Stimulated activated naive CD8-positive, alpha-beta T cell treated with anti-CD3 and anti-CD28 coated beads, Interleukin-15, Interleukin-2, amounts not matched to agents 100 ng/mL and 50 ng/mL, for 24 hours (primary cell): Measurements from ENCODE around the gene BORCS6.

Source experiments
- H3K27ac Mint-ChIP-seq: one replicate; pipeline ENCODE4 v1.8.0; 2021; ENCODE audit warnings: mild to moderate bottlenecking, mixed read lengths
- H3K27me3 Mint-ChIP-seq: one replicate; pipeline ENCODE4 v1.8.0; 2021; ENCODE audit warnings: mixed read lengths
- H3K36me3 Mint-ChIP-seq: one replicate; pipeline ENCODE4 v1.8.0; 2021; ENCODE audit warnings: low read depth, mixed read lengths
- H3K4me1 Mint-ChIP-seq: one replicate; pipeline ENCODE4 v1.8.0; 2021; ENCODE audit warnings: low read depth, mixed read lengths
- H3K4me3 Mint-ChIP-seq: one replicate; pipeline ENCODE4 v1.8.0; 2021; ENCODE audit warnings: mild to moderate bottlenecking, mixed read lengths
- H3K9me3 Mint-ChIP-seq: one replicate; pipeline ENCODE4 v1.8.0; 2021; ENCODE audit warnings: mixed read lengths

The BORCS6 gene

DNA sequence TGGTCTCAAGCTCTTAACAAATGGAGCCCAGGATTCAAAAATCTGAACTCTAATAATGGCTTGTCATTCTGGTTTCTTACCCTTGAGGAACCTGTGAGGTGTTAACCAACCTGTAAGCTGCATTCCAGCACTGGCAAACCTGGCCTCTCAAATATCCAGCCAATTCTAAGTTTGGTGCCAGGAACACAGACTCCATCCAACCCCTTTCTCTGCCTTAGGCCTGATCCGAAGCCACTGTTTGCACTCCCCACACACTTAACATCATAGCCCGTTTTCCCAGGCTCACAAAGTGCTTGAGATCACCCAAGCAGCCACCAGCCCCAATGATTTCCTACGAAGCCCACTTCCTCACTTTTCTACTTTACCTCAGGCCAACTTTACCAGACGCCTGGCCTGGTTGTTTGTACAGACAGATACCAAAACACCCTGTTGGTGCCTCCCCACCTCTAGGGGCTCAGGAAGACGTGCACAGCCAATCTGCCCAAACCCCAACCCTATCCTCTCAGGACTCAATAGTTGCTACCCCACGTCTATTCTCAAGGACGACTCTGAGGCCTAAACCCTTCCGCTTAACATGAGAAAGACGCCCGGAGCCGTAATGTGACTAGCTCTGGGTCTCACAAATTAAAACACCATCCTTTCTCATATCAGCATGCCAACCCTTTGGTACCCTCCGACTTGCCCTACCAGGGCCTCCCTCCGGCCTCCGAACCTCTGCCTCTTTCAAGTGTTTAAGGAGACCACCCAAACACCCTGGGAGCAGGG lies 34.6 kb downstream of the BORCS6 start:
- H3K36me3 Mint-ChIP-seq, result peaks cover 17% of the 10 kb centered on the region
- H3K4me1 Mint-ChIP-seq, result peaks cover 34% of the 10 kb centered on the region
- H3K4me3 Mint-ChIP-seq, result no peak overlapping the region
- H3K27ac Mint-ChIP-seq, result no peak overlapping the region
- no peaks in the 10 kb centered on the region for H3K27me3 Mint-ChIP-seq
- no peaks in the 10 kb centered on the region for H3K9me3 Mint-ChIP-seq

DNA sequence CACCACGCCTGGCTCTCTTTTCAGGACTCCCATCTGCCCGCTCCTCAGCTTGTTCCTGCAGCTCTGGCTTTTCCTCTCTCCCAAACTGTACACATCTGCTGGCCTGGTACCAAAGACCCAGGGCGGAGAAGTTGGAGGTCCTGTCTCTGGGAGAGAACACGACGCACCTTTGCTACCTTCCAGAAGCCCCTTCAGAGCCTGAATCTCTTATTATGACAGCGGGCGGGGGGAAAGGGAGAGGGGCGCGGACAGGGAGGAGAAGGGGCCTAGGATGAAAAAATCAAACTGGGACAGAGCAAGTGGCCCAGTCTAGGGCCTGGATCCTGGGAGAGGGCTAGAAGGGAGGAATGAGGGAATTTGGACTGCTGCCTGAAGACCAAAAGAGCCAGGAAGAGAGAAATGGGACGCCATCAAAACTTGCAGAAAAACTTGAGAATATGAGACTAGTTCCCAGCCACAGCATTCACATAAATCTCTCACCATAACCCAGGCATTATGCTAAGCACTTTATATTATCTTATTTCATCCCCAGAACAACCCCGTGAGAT lies 35.3 kb downstream of the BORCS6 start:
- peaks cover 11% of the 10 kb centered on the region for H3K36me3 Mint-ChIP-seq
- no peaks in the 10 kb centered on the region for H3K27me3 Mint-ChIP-seq
- no peaks in the 10 kb centered on the region for H3K9me3 Mint-ChIP-seq
- H3K4me1 Mint-ChIP-seq, result peaks cover 33% of the 10 kb centered on the region
- no peak overlapping the region for H3K27ac Mint-ChIP-seq
- H3K4me3 Mint-ChIP-seq, result no peak overlapping the region

DNA sequence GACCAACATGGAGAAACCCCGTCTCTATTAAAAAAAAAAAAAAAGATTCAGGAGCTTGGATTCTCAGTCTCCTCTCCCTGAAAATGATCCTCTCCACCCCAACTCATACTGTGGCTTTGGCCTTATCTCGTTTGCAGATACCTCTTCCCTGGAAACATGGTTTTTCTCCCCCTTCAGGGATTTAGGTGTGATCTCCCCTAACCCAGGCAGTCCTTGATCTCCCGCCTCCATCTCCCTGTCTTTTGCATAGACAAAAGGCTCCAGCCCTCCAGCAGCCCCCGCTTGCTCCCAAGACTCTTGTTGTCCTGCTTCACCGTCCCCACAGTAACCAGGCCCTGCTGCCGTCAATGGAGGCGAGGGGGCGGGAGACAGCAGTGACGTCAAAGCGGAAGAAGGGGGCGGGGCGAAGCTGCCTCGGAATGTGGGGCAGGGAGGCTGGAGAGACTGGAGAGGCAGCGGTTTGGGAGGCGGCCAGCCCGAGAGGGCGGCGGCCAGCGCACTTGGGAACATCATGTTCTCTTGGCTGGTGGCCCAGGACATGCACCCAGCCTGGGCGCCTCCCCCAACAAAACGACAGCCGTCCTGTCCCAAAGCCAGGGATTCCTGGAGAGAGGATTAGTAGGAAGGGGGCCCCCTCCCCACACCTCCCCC lies 35.9 kb downstream of the BORCS6 start:
- peaks cover 13% of the 10 kb centered on the region for H3K36me3 Mint-ChIP-seq
- H3K27ac Mint-ChIP-seq, result no peak overlapping the region
- no peak overlapping the region for H3K4me3 Mint-ChIP-seq
- no peaks in the 10 kb centered on the region for H3K27me3 Mint-ChIP-seq
- H3K4me1 Mint-ChIP-seq, result peaks cover 27% of the 10 kb centered on the region
- no peaks in the 10 kb centered on the region for H3K9me3 Mint-ChIP-seq

DNA sequence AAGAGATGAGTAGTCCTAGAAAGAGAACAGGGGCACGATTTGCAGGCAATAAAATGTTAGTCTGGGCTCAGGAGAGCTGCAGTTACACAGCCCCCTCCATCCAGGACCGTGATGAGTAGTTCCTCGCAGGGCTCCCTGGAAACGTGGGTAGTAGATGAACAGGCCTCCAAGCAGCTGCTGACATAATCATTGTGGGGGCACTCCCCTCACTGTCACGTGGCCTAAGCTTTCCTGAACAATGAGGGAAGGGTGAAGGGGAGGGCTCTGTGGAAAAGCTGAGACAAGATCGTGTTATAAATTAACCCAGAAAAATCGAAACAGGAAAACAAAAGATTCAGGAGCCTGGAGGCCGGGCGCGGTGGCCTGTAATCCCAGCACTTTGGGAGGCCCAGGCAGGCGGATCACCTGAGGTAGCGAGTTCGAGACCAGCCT lies 36.4 kb downstream of the BORCS6 start:
- Mint-ChIP-seq H3K9me3 (no peaks in the 10 kb centered on the region), H3K27ac (no peak overlapping the region), H3K27me3 (no peaks in the 10 kb centered on the region), H3K4me1 (peaks cover 22% of the 10 kb centered on the region), H3K4me3 (no peak overlapping the region), H3K36me3 (peaks cover 13% of the 10 kb centered on the region)

DNA sequence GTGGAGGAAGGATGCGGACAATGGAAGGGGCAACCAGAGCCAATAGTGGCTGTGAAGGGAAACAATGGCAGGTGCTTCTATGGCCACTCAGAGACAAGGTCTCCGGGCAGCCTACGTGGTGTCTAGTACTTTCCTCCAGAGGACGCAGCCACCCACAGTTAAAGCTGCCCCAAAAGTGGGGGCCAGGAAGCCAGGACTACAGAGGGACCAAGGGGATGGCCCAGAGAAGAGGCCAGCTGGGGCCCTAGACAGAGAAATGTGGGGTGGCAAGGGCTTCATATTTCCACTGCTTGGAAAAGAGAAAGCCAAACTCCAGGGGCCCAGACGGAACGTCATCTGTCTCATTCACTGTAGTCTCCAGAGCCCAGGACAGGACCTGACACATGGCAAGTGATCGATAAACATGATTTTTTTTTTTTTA lies 36.9 kb downstream of the BORCS6 start:
- no peak overlapping the region for H3K27ac Mint-ChIP-seq
- H3K4me3 Mint-ChIP-seq, result peak overlapping the region; percentile 93
- no peaks in the 10 kb centered on the region for H3K27me3 Mint-ChIP-seq
- H3K36me3 Mint-ChIP-seq, result peaks cover 16% of the 10 kb centered on the region
- H3K9me3 Mint-ChIP-seq, result no peaks in the 10 kb centered on the region
- H3K4me1 Mint-ChIP-seq, result peaks cover 19% of the 10 kb centered on the region

DNA sequence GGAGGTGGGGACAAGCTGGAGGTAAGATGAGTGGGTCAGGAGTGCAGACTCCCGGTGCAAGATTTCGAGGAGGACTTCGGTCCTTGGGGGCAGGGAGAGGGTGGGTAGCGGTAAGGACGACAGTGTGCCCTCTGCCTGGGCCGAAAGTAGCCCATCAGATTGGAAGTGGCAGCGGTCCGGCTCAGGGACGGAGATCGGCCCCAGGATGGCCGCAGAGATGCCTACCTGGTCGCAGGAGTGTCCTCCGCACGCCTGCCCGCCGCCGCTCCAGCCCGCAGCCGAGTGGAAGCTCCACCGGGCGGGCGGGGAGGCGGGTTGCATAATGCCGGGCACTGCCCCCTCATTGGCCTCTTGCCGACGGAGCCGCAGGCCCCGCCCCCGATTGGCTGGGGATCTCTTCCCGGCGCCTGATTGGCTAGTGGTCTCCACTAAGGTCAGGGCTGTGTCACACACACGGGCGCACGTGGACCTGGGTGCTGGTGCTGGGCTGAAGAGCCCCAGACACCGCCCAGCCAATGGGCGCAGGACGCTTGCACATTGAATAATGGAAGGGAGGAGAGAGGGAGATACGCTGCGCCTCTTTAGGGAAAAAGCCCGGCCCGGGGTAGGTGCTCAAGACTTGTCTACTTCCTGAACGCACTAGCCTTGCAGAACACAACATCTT lies 37.7 kb downstream of the BORCS6 start, which contains the start of gene PER1:
TSS of gene PER1 (minus strand) at position 293 of the 664 bp plus-strand sequence. CDS start 1,698 bp downstream, outside the sequence.
- peaks cover 21% of the 10 kb centered on the region for H3K36me3 Mint-ChIP-seq
- H3K27ac Mint-ChIP-seq, result no peak within 1 kb of the TSS
- H3K4me3 Mint-ChIP-seq, result peak within 1 kb of the TSS; percentile 93
- no peaks in the 10 kb centered on the region for H3K27me3 Mint-ChIP-seq
- no peaks in the 10 kb centered on the region for H3K9me3 Mint-ChIP-seq
- peaks cover 19% of the 10 kb centered on the region for H3K4me1 Mint-ChIP-seq

DNA sequence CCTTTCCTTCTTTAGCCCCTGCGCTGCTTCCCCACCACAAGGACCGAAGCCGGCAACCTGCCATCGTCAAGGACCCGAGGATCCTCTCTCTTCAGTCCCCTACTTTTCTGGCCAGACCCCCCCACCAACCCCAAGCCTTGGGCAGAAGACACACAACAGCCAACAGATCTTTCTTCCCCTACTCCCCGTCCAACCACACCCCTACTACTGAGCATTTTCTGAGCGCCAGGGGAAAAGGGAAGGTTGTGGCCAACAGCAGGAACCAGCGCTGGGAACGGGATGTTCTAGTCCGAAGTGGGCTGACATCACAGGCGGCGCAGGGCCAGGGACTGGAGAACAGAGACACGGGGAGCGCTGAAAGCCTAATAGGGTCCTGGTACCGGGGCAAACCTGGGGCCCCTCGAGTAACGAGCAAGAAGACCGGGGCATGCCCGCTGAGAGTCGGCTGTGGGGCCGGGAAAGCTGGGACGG lies 38.3 kb downstream of the BORCS6 start:
- Mint-ChIP-seq H3K4me3 (peak overlapping the region; percentile 93), H3K27ac (no peak overlapping the region), H3K27me3 (no peaks in the 10 kb centered on the region), H3K4me1 (peaks cover 19% of the 10 kb centered on the region), H3K36me3 (peaks cover 25% of the 10 kb centered on the region), H3K9me3 (no peaks in the 10 kb centered on the region)

DNA sequence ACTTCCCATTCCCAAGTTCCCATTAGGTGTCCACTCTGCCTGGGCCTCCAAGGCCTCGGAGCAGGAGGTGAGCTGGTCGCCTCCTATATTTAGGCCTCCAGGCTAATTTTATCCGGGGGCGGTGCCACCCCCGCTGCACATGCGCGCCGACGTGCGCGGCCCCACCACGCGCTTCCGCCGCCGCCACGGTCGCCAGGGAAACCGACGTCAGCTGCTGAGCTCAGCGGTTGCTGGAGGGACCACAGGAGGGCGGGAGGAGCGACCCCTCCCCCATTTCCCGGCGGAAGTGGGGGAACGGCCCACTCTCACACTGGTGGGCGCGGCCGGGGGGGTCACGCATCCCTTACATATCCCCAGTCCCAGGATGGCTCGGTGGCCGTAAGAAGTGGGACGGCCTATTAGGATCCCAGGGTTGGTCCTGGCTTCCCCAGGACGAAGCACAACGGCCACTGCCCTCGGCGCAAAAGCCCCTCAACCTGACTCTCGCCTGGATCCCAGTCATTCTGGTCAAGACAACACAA lies 38.8 kb downstream of the BORCS6 start:
- Mint-ChIP-seq H3K4me1 (peaks cover 19% of the 10 kb centered on the region), H3K27ac (peak overlapping the region; percentile 71), H3K27me3 (no peaks in the 10 kb centered on the region), H3K9me3 (no peaks in the 10 kb centered on the region), H3K4me3 (peak overlapping the region; percentile 93), H3K36me3 (peaks cover 30% of the 10 kb centered on the region)

DNA sequence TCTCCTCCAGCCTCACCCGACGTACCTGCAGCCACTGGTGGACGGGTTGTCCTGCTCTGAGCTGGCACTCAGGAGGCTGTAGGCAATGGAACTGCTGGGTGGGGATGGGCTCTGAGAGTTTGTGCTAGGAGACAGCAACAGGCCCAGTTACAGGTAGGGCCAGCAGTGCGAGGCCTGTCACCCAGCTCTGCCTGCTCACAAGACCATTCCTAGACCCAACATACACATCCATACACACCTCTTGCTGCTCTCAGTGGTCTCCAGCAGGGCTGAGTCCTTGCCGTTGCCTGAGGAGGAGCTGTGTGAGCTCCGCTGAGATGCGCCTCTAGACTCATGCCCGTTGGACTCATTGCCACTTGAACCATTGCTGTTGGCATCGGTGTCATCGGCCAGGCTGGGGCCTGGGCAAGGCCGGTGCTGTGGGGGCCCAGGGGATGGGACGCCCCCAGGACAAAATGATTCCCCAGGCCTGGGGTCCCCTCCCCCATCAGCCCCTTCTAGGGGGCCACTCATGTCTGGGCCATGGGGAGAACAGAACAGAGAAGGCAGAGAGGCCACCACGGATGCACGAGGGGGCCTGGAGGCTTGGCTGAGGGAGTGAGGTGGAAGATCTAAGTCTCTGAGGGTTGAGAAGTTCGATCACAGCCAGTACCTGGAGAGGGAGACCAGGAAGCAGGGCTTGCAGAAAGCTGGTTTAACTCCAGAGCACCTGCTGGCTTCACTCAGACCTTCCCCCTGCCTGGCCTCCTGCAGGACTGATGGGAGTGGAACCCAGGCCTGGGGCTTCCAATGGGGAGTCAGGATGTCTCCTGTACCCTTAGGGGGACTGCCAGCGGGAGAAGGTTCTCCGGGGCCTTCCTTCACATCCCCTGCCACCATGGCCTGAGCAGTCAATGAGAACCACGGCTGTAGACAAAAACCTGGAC lies 39.5 kb downstream of the BORCS6 start:
- peak overlapping the region; percentile 71 for H3K27ac Mint-ChIP-seq
- peaks cover 36% of the 10 kb centered on the region for H3K36me3 Mint-ChIP-seq
- H3K4me3 Mint-ChIP-seq, result peak overlapping the region; percentile 93

DNA sequence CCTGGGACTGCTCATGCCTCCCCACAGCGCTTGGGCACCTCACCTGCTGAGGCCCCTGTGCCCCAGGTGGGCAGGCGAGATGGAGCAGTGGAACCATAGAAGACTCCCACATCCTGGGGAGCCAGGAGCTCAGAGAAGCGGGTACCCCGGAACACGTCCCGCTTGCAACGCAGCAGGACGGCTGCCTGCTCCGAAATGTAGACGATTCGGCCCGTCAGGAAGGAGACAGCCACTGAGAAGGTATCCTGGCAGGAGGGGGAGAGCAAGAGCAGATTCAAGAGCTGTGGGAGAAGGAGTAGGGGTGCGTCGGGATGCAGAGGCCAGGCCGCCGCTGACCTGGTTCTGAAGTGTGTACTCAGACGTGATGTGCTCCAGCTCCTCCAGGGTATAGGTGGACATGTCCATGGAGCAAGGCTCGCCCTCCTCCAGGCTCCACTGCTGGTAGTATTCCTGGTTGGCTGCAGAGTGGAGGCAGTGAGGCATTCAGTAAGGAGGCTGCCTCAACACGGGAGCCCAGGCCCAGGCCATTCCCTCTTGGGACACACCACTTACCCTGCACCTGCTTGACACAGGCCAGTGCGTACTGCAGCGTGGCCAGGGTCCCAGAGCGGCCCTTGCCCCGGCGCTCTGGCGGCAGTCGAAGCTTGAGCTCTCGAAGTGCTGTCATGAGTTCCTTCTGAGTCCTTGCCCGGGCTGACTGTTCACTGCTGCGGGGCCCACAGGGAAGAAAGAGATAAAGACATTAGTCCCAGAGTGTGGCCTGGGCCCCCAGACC lies 40.4 kb downstream of the BORCS6 start:
- Mint-ChIP-seq H3K36me3 (peaks cover 37% of the 10 kb centered on the region), H3K27me3 (no peaks in the 10 kb centered on the region), H3K4me1 (peaks cover 19% of the 10 kb centered on the region), H3K9me3 (no peaks in the 10 kb centered on the region), H3K27ac (no peak overlapping the region), H3K4me3 (peak overlapping the region; percentile 93)

More for the DNA sequence above, 39.5 kb downstream of the BORCS6 start:
- Mint-ChIP-seq H3K9me3 (no peaks in the 10 kb centered on the region), H3K4me1 (peaks cover 19% of the 10 kb centered on the region), H3K27me3 (no peaks in the 10 kb centered on the region)

DNA sequence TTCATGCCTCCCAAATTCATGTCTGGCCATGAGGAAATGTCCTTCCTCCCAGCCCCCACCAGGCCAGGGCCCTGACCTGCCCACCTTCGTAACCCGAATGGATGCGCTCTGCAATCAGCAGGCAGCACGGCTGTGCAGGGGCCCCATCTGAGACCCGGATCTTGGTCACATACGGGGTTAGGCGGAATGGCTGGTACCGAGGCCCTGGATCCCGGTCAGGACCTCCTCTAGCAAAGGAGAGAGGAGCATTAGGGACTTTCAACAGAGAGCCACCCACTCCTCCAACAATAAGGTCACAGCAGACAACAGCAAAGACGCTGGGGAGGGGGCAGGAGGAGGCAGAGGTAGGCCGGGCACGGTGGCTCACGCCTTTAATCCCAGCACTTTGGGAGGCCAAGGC lies 41.4 kb downstream of the BORCS6 start:
- Mint-ChIP-seq H3K27ac (no peak overlapping the region), H3K9me3 (no peaks in the 10 kb centered on the region), H3K4me3 (no peak overlapping the region), H3K27me3 (no peaks in the 10 kb centered on the region), H3K36me3 (peaks cover 37% of the 10 kb centered on the region), H3K4me1 (peaks cover 19% of the 10 kb centered on the region)

DNA sequence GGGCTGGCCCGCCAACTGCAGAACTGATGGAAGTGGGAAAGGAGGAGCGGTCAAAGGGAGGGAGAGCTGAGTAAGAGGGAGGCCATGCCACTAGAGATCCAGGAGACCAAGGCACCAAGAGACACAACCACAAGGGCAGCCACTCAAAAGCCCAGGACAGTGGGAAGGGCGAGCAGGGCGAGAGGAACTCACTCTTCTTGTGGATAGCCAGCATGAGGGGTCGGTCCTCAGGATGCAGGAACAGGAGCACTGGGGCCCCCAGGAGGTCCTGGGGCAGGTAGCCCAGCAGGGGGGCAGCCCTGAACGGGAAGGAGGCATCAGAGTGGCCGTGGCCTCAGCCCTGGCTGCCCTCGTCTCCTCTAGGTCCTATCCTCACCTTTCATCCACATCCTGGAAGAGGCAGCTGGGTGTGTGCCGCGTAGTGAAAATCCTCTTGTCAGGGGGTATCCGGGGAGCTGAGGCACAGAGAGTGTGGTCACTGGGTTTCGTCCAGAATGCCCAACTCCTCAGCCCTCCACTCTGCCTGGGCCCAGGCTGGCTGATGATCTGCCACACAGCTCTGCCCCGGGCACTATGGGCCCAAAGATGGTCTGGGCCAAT lies 42.1 kb downstream of the BORCS6 start:
- Mint-ChIP-seq H3K27ac (no peak overlapping the region), H3K27me3 (no peaks in the 10 kb centered on the region), H3K4me3 (no peak overlapping the region), H3K4me1 (peaks cover 19% of the 10 kb centered on the region), H3K36me3 (peaks cover 37% of the 10 kb centered on the region), H3K9me3 (no peaks in the 10 kb centered on the region)
